GM21360 (cell line): ENCODE measurements around the gene B4GALT5.
A peak's percentile ranks its signal among the peaks of the same experiment; 100 is the strongest.

ENCODE experiments used
- ATAC-seq: cut with Tn5 transposase; IDR thresholded peaks from one replicate; pipeline ENCODE4 v1.9.1; 2021; ENCODE audit warnings: mild to moderate bottlenecking, moderate library complexity; ENCODE audit not compliant: unreplicated experiment

B4GALT5 gene

GRCh38 chr20:49701241-49701790 is 12.4 kb downstream of the B4GALT5 start:
- ATAC-seq = no peak

- ATAC-seq = no peak
These were observed 13.1 kb downstream of the B4GALT5 start for GRCh38 chr20:49700411-49701185.

GRCh38 chr20:49699200-49699992 is 14.3 kb downstream of the B4GALT5 start:
- ATAC-seq = peak; percentile 79

GRCh38 chr20:49698477-49698876 is 15.2 kb downstream of the B4GALT5 start:
- ATAC-seq = no peak

GRCh38 chr20:49697071-49697470 is 16.6 kb downstream of the B4GALT5 start:
- no peak for ATAC-seq

GRCh38 chr20:49696594-49696993 is 17.1 kb downstream of the B4GALT5 start:
- no peak for ATAC-seq

GRCh38 chr20:49695830-49696229 is 17.8 kb downstream of the B4GALT5 start:
- ATAC-seq = no peak

GRCh38 chr20:49694450-49695071 is 19.1 kb downstream of the B4GALT5 start:
- ATAC-seq = no peak

- no peak for ATAC-seq
These were observed 20.1 kb downstream of the B4GALT5 start for GRCh38 chr20:49693435-49694171.

GRCh38 chr20:49692941-49693340 is 20.7 kb downstream of the B4GALT5 start:
- no peak for ATAC-seq

GRCh38 chr20:49691818-49692568 is 21.7 kb downstream of the B4GALT5 start:
- ATAC-seq = no peak

GRCh38 chr20:49690899-49691620 is 22.6 kb downstream of the B4GALT5 start:
- ATAC-seq = no peak

GRCh38 chr20:49687595-49688567 is 25.8 kb downstream of the B4GALT5 start:
- ATAC-seq = no peak

GRCh38 chr20:49685809-49686208 is 27.9 kb downstream of the B4GALT5 start:
- ATAC-seq = no peak

- ATAC-seq = no peak
These were observed 28.5 kb downstream of the B4GALT5 start for GRCh38 chr20:49685161-49685601.

GRCh38 chr20:49684335-49684997 is 29.2 kb downstream of the B4GALT5 start:
- ATAC-seq = no peak

- no peak for ATAC-seq
These were observed 30.9 kb downstream of the B4GALT5 start for GRCh38 chr20:49682798-49683197.

- ATAC-seq = no peak
These were observed 31.4 kb downstream of the B4GALT5 start for GRCh38 chr20:49682278-49682677.
